Measurements from ENCODE around the gene CTDSPL. TPM values are rescaled to one million over a fixed set of nuclear protein-coding genes. Genes with fewer than 3 reads are reported as not detected.
A peak's percentile ranks its signal among the peaks of the same experiment; 100 is the strongest.

CTDSPL gene
- total and polyA plus RNA-seq, 4 donors: 21.3 to 48.0 (median 35.4) TPM

DNA sequence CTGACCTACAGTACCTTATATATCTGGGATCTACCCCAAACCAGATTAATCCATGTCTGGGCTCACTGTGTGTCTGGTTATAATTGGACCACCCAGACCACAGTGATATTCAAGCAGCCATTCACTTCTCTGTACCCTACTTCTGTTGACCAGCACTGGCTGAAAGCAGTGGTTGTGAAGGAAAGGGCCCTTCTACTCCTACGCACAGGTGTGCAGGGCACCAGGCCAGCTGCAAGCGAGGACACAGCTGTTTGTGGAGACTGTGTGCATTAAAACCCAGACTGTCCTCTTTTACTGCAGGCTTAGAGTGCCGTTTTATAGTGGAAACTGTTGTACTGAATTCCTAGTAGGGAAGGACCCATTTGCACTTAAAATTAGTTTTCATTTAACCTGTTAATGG, 29.5 kb downstream of the CTDSPL start:
- DNase-seq (no peak), ATAC-seq (ENCODE audit: low FRiP score) (no peak)
- Histone ChIP-seq H3K4me1 (ENCODE audit: control insufficient read depth in 1 of 2, insufficient read depth in 2 of 2, low read length in 2 of 2) (peaks cover 7 to 8% of the 10 kb centered on the region in 2 donors), H3K27me3 (ENCODE audit: control insufficient read depth in 1 of 2, insufficient read depth in 2 of 2, low read length in 1 of 2) (no peaks in the 10 kb centered on the region), H3K4me3 (ENCODE audit: low read length in 2 of 2) (no peak overlapping the region), H3K9me3 (ENCODE audit: control insufficient read depth, low read length) (no peaks in the 10 kb centered on the region), H3K36me3 (ENCODE audit: control insufficient read depth in 1 of 2, insufficient read depth in 2 of 2, low read length in 1 of 2) (no peaks in the 10 kb centered on the region), H3K27ac (ENCODE audit: low read depth in 1 of 2, low read length in 2 of 2) (no peak overlapping the region)
- intact Hi-C loops (cut with DNase I): no loop called here
- 72 to 74% methylated on average over 3 of the region's 3 CpGs for WGBS, 2 donors

DNA sequence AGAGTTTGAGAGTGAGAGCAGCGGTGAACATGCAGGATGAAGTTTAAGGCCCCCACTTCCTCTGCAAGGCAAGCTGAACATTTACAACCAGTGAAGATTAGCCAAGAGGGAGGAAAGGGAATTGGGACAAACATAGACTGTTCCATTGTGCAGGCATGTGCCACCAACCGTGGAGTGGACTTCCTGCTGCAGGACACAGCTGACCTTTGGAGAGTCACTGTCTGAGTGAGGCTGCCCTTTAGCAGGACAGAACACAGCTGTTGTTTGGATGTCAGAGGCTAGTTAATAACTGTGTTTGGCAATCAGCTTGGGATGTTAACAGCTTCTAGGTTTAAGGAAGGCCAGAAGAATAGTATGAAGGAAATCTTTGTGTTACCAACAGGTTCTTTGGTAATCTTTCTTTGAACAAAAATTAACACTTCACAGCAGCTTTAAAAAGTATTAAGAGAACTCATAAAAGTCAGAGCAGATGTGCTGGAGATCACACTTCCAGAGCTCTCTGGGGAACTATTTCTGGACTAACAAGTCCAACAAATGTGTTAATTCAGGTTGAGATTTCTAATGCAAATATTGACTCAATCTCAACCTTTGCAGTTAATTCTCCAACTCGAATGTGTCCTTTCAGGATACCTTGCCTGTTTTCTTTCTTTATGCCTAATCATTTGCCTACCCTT, 31.4 kb downstream of the CTDSPL start:
- no peak overlapping the region for H3K4me3 ChIP-seq (ENCODE audit: low read length in 2 of 2)
- no peaks in the 10 kb centered on the region for H3K9me3 ChIP-seq (ENCODE audit: control insufficient read depth, low read length)
- H3K27me3 ChIP-seq (ENCODE audit: control insufficient read depth in 1 of 2, insufficient read depth in 2 of 2, low read length in 1 of 2): no peaks in the 10 kb centered on the region
- no peaks in the 10 kb centered on the region for H3K36me3 ChIP-seq (ENCODE audit: control insufficient read depth in 1 of 2, insufficient read depth in 2 of 2, low read length in 1 of 2)
- H3K4me1 ChIP-seq (ENCODE audit: control insufficient read depth in 1 of 2, insufficient read depth in 2 of 2, low read length in 2 of 2): peaks cover 6 to 9% of the 10 kb centered on the region in 2 donors
- intact Hi-C loops (cut with DNase I): no loop called here
- H3K27ac ChIP-seq (ENCODE audit: low read depth in 1 of 2, low read length in 2 of 2): peak overlapping the region in 1 of 2 donors; percentile 51
- ATAC-seq (ENCODE audit: low FRiP score) (peak; percentile 62), DNase-seq (peak in 1 of 2 donors; percentile 65)
- 43 to 46% methylated on average over 3 of the region's 3 CpGs for WGBS, 2 donors

GRCh38 chr3:37896827-37897226, 35.1 kb downstream of the CTDSPL start:
- DNase-seq (no peak), ATAC-seq (ENCODE audit: low FRiP score) (no peak)
- H3K27me3 ChIP-seq (ENCODE audit: control insufficient read depth in 1 of 2, insufficient read depth in 2 of 2, low read length in 1 of 2): no peaks in the 10 kb centered on the region
- H3K27ac ChIP-seq (ENCODE audit: low read depth in 1 of 2, low read length in 2 of 2): no peak overlapping the region
- no peak overlapping the region for H3K4me3 ChIP-seq (ENCODE audit: low read length in 2 of 2)
- no peaks in the 10 kb centered on the region for H3K9me3 ChIP-seq (ENCODE audit: control insufficient read depth, low read length)
- no peaks in the 10 kb centered on the region for H3K36me3 ChIP-seq (ENCODE audit: control insufficient read depth in 1 of 2, insufficient read depth in 2 of 2, low read length in 1 of 2)
- H3K4me1 ChIP-seq (ENCODE audit: control insufficient read depth in 1 of 2, insufficient read depth in 2 of 2, low read length in 2 of 2): peaks cover 6 to 11% of the 10 kb centered on the region in 2 donors
- intact Hi-C loops (cut with DNase I): no loop called here
- 40 to 51% methylated on average over 2 of the region's 2 CpGs for WGBS, 2 donors

DNA sequence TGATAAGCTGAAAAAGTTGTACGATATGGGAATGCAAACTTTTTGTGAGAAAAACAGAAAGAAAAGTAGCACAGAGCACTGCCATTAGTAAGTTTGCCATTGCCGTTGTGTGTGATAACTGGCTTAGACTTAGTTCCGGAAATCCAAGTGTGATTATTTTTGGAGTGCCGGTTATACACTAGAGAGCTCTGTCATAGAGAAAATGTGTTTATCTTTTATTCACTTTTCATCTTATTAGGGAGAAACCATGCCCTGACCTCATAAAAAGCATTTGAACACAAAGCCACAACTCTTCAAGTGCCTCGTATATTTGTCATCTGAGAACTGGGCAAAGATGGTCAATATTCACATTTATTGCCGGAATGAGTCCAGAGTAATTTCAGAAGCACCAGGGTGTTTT, 36.1 kb downstream of the CTDSPL start:
- WGBS, 2 donors: 6 to 8% methylated on average over 6 of the region's 6 CpGs
- Histone ChIP-seq H3K27ac (ENCODE audit: low read depth in 1 of 2, low read length in 2 of 2) (peak overlapping the region; percentile 7 to 81), H3K9me3 (ENCODE audit: control insufficient read depth, low read length) (no peaks in the 10 kb centered on the region), H3K27me3 (ENCODE audit: control insufficient read depth in 1 of 2, insufficient read depth in 2 of 2, low read length in 1 of 2) (no peaks in the 10 kb centered on the region), H3K4me3 (ENCODE audit: low read length in 2 of 2) (no peak overlapping the region), H3K4me1 (ENCODE audit: control insufficient read depth in 1 of 2, insufficient read depth in 2 of 2, low read length in 2 of 2) (peaks cover 6 to 8% of the 10 kb centered on the region in 2 donors), H3K36me3 (ENCODE audit: control insufficient read depth in 1 of 2, insufficient read depth in 2 of 2, low read length in 1 of 2) (no peaks in the 10 kb centered on the region)
- ATAC-seq (ENCODE audit: low FRiP score) (peak; percentile 67), DNase-seq (no peak)
- intact Hi-C loops (cut with DNase I): no loop called here

DNA sequence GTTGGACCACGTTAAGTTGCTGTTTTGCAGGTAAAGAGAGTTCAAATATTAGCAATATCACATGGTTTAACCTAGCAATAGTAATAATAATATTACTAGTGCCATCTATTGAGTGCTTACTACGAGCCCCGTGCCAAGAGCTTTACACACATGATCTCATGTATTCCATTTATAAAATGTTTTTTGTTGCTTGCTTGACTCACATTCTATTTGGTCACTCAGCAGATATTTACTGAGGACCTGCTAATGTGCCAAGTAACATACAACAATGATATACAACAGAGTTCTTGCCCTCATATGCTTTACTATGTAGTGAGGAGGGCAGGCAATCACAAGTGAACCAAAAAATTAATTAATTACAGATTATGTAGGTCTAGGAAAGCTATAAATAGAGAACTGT, 36.7 kb downstream of the CTDSPL start:
- Histone ChIP-seq H3K4me3 (ENCODE audit: low read length in 2 of 2) (no peak overlapping the region), H3K27ac (ENCODE audit: low read depth in 1 of 2, low read length in 2 of 2) (peak overlapping the region in 1 of 2 donors; percentile 81), H3K27me3 (ENCODE audit: control insufficient read depth in 1 of 2, insufficient read depth in 2 of 2, low read length in 1 of 2) (no peaks in the 10 kb centered on the region), H3K9me3 (ENCODE audit: control insufficient read depth, low read length) (no peaks in the 10 kb centered on the region), H3K4me1 (ENCODE audit: control insufficient read depth in 1 of 2, insufficient read depth in 2 of 2, low read length in 2 of 2) (peaks cover 8% of the 10 kb centered on the region in 2 donors), H3K36me3 (ENCODE audit: control insufficient read depth in 1 of 2, insufficient read depth in 2 of 2, low read length in 1 of 2) (no peaks in the 10 kb centered on the region)
- no peak for DNase-seq
- ATAC-seq (ENCODE audit: low FRiP score): no peak
- intact Hi-C loops (cut with DNase I): no loop called here
- WGBS, 2 donors: 11 to 23% methylated on average over 3 of the region's 3 CpGs

- no peak overlapping the region for H3K27ac ChIP-seq (ENCODE audit: low read depth in 1 of 2, low read length in 2 of 2)
- H3K4me1 ChIP-seq (ENCODE audit: control insufficient read depth in 1 of 2, insufficient read depth in 2 of 2, low read length in 2 of 2): peaks cover 10 to 12% of the 10 kb centered on the region in 2 donors
- 74 to 77% methylated on average over 3 of the region's 3 CpGs for WGBS, 2 donors
These were observed 37.5 kb downstream of the CTDSPL start for GRCh38 chr3:37899101-37899707.

DNA sequence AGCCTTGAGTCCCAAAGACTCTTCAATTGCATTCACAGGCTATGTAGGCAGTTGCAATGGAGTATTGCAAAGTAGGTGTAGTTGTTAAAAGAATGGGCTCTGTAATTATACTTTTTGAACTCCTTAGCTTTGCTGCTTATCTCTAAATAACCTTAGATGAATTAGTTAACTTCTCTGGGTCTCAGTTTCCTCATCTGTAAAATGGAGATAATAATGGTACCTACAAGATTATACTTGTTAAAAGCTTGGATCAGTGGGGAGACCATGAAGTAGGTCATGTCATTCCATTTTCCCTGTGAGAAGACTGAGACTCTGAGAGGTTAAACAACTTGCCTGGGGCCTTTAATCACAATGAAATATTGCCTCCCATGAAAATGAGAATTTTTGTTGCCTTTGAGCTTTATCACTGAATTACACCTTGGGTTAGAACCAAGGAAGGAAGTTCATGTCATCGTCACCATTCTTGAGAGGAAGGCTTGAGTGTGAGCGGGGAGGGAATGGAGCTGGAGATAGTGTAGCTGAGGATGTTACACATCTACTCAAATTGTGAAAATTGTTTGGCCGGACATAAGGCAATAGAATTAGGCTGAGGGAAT, 38.1 kb downstream of the CTDSPL start:
- WGBS, 2 donors: 82 to 95% methylated on average over 3 of the region's 3 CpGs
- peaks cover 15 to 17% of the 10 kb centered on the region in 2 donors for H3K4me1 ChIP-seq (ENCODE audit: control insufficient read depth in 1 of 2, insufficient read depth in 2 of 2, low read length in 2 of 2)

More at GRCh38 chr3:37899101-37899707, 37.5 kb downstream of the CTDSPL start:
- Histone ChIP-seq H3K36me3 (ENCODE audit: control insufficient read depth in 1 of 2, insufficient read depth in 2 of 2, low read length in 1 of 2) (no peaks in the 10 kb centered on the region), H3K4me3 (ENCODE audit: low read length in 2 of 2) (no peak overlapping the region), H3K27me3 (ENCODE audit: control insufficient read depth in 1 of 2, insufficient read depth in 2 of 2, low read length in 1 of 2) (no peaks in the 10 kb centered on the region), H3K9me3 (ENCODE audit: control insufficient read depth, low read length) (no peaks in the 10 kb centered on the region)
- no peak for ATAC-seq (ENCODE audit: low FRiP score)
- DNase-seq: no peak
- intact Hi-C loops (cut with DNase I): no loop called here

DNA sequence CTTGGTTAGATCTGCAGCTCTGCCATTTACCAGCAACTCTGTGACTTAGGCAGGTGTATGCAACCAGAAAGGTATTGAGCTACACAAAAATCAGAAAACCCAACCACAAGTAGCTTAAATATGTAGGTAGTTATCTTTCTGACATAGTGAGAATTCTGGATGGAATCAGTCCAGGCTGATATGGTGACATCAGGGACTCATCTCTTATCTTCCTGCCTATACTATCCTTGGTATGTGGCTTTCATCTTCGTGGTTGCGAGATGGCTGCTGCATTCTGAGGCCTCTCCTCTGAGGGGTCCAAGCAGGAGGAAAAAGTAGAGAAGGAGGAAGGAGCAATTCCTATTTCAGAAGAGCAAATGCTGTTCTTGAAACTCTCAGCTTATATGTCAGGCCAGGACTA, 40.0 kb downstream of the CTDSPL start:
- intact Hi-C loops (cut with DNase I): no loop called here
- WGBS, 2 donors: 86 to 90% methylated on average over 2 of the region's 2 CpGs
- no peak overlapping the region for H3K4me3 ChIP-seq (ENCODE audit: low read length in 2 of 2)
- H3K36me3 ChIP-seq (ENCODE audit: control insufficient read depth in 1 of 2, insufficient read depth in 2 of 2, low read length in 1 of 2): no peaks in the 10 kb centered on the region
- H3K4me1 ChIP-seq (ENCODE audit: control insufficient read depth in 1 of 2, insufficient read depth in 2 of 2, low read length in 2 of 2): peaks cover 21 to 24% of the 10 kb centered on the region in 2 donors
- no peaks in the 10 kb centered on the region for H3K9me3 ChIP-seq (ENCODE audit: control insufficient read depth, low read length)
- no peak overlapping the region for H3K27ac ChIP-seq (ENCODE audit: low read depth in 1 of 2, low read length in 2 of 2)
- ATAC-seq (ENCODE audit: low FRiP score) (no peak), DNase-seq (no peak)
- H3K27me3 ChIP-seq (ENCODE audit: control insufficient read depth in 1 of 2, insufficient read depth in 2 of 2, low read length in 1 of 2): no peaks in the 10 kb centered on the region

More for the DNA sequence above, 38.1 kb downstream of the CTDSPL start:
- no peak for ATAC-seq (ENCODE audit: low FRiP score)
- intact Hi-C loops (cut with DNase I): no loop called here
- Histone ChIP-seq H3K9me3 (ENCODE audit: control insufficient read depth, low read length) (no peaks in the 10 kb centered on the region), H3K27me3 (ENCODE audit: control insufficient read depth in 1 of 2, insufficient read depth in 2 of 2, low read length in 1 of 2) (no peaks in the 10 kb centered on the region), H3K27ac (ENCODE audit: low read depth in 1 of 2, low read length in 2 of 2) (no peak overlapping the region), H3K36me3 (ENCODE audit: control insufficient read depth in 1 of 2, insufficient read depth in 2 of 2, low read length in 1 of 2) (no peaks in the 10 kb centered on the region), H3K4me3 (ENCODE audit: low read length in 2 of 2) (no peak overlapping the region)
- DNase-seq: no peak

DNA sequence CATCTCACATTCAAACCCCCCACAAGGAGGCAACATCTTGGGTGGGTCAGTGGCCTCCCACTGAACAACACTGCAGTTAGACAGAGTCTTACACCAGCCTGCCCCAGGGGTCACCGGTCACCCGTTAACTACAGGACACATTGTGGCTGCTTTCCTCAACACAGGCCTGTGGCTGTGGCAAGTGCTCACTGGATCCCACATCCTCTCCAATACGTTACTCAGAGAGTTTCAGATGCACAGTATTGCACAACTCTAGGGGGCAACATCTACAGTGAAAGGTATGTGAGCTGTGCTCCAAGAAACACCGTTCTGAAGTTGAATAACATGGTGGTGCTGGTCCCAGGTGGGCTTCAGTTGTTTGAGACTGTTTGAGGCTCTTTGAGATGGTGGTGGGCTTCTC, 41.0 kb downstream of the CTDSPL start:
- ATAC-seq (ENCODE audit: low FRiP score): no peak

More for the DNA sequence above, 41.0 kb downstream of the CTDSPL start:
- intact Hi-C loops (cut with DNase I): no loop called here
- Histone ChIP-seq H3K9me3 (ENCODE audit: control insufficient read depth, low read length) (no peaks in the 10 kb centered on the region), H3K36me3 (ENCODE audit: control insufficient read depth in 1 of 2, insufficient read depth in 2 of 2, low read length in 1 of 2) (no peaks in the 10 kb centered on the region), H3K27me3 (ENCODE audit: control insufficient read depth in 1 of 2, insufficient read depth in 2 of 2, low read length in 1 of 2) (no peaks in the 10 kb centered on the region), H3K27ac (ENCODE audit: low read depth in 1 of 2, low read length in 2 of 2) (no peak overlapping the region), H3K4me1 (ENCODE audit: control insufficient read depth in 1 of 2, insufficient read depth in 2 of 2, low read length in 2 of 2) (peaks cover 20 to 24% of the 10 kb centered on the region in 2 donors), H3K4me3 (ENCODE audit: low read length in 2 of 2) (no peak overlapping the region)
- DNase-seq: no peak
- WGBS, 2 donors: 93 to 95% methylated on average over 4 of the region's 4 CpGs
